Esophagus muscularis mucosa (tissue), 4 donors: Measurements from ENCODE around the gene FAM25A. TPM values are rescaled to one million over a fixed set of nuclear protein-coding genes. Genes with fewer than 3 reads are reported as not detected.
"Not testable (repeated sequence)": the region's sequence is repeated elsewhere in the genome, so short reads cannot be mapped to it uniquely, and the experiment has no call there.

Experiments used
- DNase-seq: peaks from one replicate; pipeline ENCODE4 v3.0.0-alpha.2; 2017; ENCODE audit errors: extremely low spot score
- H3K27ac ChIP-seq, 4 donors: fragments of 200-600 bp; sonication (generic); replicated peaks in 1 of 4; 1 replicate in 3 of 4; 2 replicates in 1 of 4; pipeline ENCODE4 v1.5.1; 2016 to 2019; ENCODE audit warnings: mild to moderate bottlenecking in 1 of 4
- H3K27me3 ChIP-seq, 4 donors: fragments of 200-600 bp; sonication (generic); one replicate each; pipeline versions ENCODE4 v1.5.1 to v1.6.0; 2016 to 2019
- H3K36me3 ChIP-seq, 4 donors: fragments of 200-600 bp; sonication (generic); one replicate each; pipeline ENCODE4 v1.5.1; 2016 to 2019
- H3K4me1 ChIP-seq, 4 donors: fragments of 200-600 bp; sonication (generic); one replicate each; pipeline ENCODE4 v1.5.1; 2016 to 2019
- H3K4me3 ChIP-seq, 4 donors: fragments of 200-600 bp; sonication (generic); 1 replicate in 2 of 4; 2 replicates in 2 of 4; pipeline ENCODE4 v1.5.1; 2016 to 2019; ENCODE audit warnings: mild to moderate bottlenecking in 4 of 4, moderate library complexity in 1 of 4
- H3K9me3 ChIP-seq, 4 donors: fragments of 200-600 bp; sonication (generic); 1 replicate in 3 of 4; 2 replicates in 1 of 4; pipeline ENCODE4 v1.5.1; 2016 to 2019
- EP300 ChIP-seq: sonication (generic); formaldehyde crosslinking; IDR thresholded peaks from one replicate; pipeline ENCODE4 v1.6.1; 2017; ENCODE audit warnings: antibody characterized with exemption
- POLR2A ChIP-seq: fragments of 450-650 bp; IDR thresholded peaks from one replicate; pipeline ENCODE4 v1.6.1; 2017; ENCODE audit warnings: antibody characterized with exemption, moderate library complexity, mild to moderate bottlenecking, low read depth
- POLR2AphosphoS5 ChIP-seq, 2 donors: sonication (generic); formaldehyde crosslinking; IDR thresholded peaks; one replicate each; pipeline ENCODE4 v1.6.1; 2017; ENCODE audit warnings: antibody characterized with exemption in 2 of 2
- WGBS: methylation state at CpG from one replicate; pipeline ENCODE4 v1.1.5; 2018; 5-methylcytosine and 5-hydroxymethylcytosine counted together
- intact Hi-C: fragments of 100-400 bp; cut with DNase I; formaldehyde crosslinking; loops from one replicate; pipeline ENCODE4 v1.15.1; 2023
- total RNA-seq, 4 donors: library from RNA; depleted of rRNA; stranded (reverse); fragments of >200 nt; gene quantifications; one replicate each; pipeline versions ENCODE4 v1.1.0 to v1.2.1, GENCODE V29; 2016
- TF ChIP-seq, protein P1 (sequence below), 3 experiments: fragments of 200-600 bp in 2 of 3; fragments of 450-650 bp in 1 of 3; sonication (generic) in 2 of 3; IDR thresholded peaks; one replicate each; pipeline ENCODE4 v1.5.1; 2017 to 2019; ENCODE audit warnings: antibody characterized with exemption in 3 of 3, mild to moderate bottlenecking in 2 of 3, moderate library complexity in 1 of 3

Gene FAM25A
- total RNA-seq, 4 donors from 2014 or later, result not detected

DNA sequence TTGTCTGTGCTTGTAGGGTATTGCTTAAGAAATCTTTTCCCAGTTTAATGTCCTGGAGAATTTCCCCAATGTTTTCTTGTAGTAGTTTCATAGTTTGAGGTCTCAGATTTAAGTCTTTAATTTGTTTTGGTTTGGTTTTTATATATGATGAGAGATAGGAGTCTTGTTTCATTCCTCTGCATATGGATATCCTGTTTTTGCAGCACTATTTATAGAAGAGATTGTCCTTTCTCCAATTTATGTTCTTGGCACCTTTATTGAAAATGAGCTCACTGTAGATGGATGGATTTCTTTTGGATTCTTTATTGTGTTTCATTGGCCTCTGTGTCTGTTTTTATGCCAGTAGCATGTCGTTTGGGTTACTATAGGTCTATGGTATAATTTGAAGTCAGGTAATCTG is 31.6 kb upstream of the FAM25A start:
- H3K9me3 ChIP-seq, result no peaks in the 10 kb centered on the region
- H3K36me3 ChIP-seq, result peaks cover 0 to 21% (median 7%) of the 10 kb centered on the region in 4 donors
- no peak overlapping the region for H3K27ac ChIP-seq
- no peaks in the 10 kb centered on the region for H3K27me3 ChIP-seq
- DNase-seq, result no peak
- no peaks in the 10 kb centered on the region for H3K4me1 ChIP-seq
- WGBS, result 45% methylated on average over 1 of the region's 1 CpG
- intact Hi-C loops, result no loop called here
- TF ChIP-seq EP300, result no peak
- TF ChIP-seq, protein P1, sequence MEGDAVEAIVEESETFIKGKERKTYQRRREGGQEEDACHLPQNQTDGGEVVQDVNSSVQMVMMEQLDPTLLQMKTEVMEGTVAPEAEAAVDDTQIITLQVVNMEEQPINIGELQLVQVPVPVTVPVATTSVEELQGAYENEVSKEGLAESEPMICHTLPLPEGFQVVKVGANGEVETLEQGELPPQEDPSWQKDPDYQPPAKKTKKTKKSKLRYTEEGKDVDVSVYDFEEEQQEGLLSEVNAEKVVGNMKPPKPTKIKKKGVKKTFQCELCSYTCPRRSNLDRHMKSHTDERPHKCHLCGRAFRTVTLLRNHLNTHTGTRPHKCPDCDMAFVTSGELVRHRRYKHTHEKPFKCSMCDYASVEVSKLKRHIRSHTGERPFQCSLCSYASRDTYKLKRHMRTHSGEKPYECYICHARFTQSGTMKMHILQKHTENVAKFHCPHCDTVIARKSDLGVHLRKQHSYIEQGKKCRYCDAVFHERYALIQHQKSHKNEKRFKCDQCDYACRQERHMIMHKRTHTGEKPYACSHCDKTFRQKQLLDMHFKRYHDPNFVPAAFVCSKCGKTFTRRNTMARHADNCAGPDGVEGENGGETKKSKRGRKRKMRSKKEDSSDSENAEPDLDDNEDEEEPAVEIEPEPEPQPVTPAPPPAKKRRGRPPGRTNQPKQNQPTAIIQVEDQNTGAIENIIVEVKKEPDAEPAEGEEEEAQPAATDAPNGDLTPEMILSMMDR (IDR thresholded peaks at IDR 0.05), result no peak
- TF ChIP-seq POLR2AphosphoS5 (IDR thresholded peaks at IDR 0.05), result no peak
- TF ChIP-seq POLR2A, result no peak
- H3K4me3 ChIP-seq, result no peak overlapping the region

DNA sequence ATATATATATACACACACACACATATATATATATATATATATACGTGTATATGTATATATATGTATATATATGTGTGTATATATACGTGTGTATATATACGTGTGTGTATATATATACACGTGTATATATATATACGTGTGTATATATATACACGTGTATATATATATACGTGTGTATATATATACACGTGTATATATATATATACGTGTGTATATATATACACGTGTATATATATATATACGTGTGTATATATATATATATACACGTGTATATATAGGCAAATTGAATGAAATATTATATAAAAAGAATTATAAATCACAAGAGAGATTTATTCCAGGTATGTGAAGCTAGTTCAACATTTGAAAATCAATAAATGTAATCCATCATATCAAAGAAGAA is 28.7 kb upstream of the FAM25A start:
- H3K36me3 ChIP-seq, result peaks cover 0 to 39% (median 13%) of the 10 kb centered on the region in 4 donors

DNA sequence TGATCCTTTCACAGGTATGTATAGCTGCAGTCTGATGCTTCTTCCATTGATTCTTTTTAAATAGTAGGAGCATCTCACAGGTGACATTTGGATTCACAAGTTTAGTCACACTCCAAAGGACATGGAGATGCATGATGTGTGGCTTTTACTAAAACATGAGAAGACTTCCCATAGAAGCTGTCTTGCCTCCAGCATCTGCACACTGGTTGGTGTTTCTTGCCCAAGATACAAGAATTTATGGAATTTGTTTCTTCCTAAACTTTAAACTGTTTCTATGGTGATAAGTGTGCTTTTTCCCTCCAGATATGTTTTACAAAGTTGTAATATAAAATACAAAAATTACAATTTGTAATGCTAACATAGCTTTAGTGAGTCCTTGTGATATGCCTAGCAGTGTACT is 27.6 kb upstream of the FAM25A start:
- no peaks in the 10 kb centered on the region for H3K27me3 ChIP-seq
- no peaks in the 10 kb centered on the region for H3K9me3 ChIP-seq
- DNase-seq, result no peak
- no peak overlapping the region for H3K27ac ChIP-seq
- TF ChIP-seq POLR2A, result no peak
- TF ChIP-seq EP300, result no peak
- no peak for TF ChIP-seq POLR2AphosphoS5 (IDR thresholded peaks at IDR 0.05)
- TF ChIP-seq, protein P1 (IDR thresholded peaks at IDR 0.05), result no peak
- H3K4me1 ChIP-seq, result no peaks in the 10 kb centered on the region
- intact Hi-C loops, result no loop called here
- no peak overlapping the region for H3K4me3 ChIP-seq
- H3K36me3 ChIP-seq, result peaks cover 0 to 40% (median 13%) of the 10 kb centered on the region in 4 donors

More for the DNA sequence above, 28.7 kb upstream of the FAM25A start:
- DNase-seq, H3K4me3 ChIP-seq, H3K4me1 ChIP-seq, H3K9me3 ChIP-seq, H3K27me3 ChIP-seq, intact Hi-C loops, H3K27ac ChIP-seq: not testable (repeated sequence)
- WGBS, result 75% methylated on average over 12 of the region's 12 CpGs

DNA sequence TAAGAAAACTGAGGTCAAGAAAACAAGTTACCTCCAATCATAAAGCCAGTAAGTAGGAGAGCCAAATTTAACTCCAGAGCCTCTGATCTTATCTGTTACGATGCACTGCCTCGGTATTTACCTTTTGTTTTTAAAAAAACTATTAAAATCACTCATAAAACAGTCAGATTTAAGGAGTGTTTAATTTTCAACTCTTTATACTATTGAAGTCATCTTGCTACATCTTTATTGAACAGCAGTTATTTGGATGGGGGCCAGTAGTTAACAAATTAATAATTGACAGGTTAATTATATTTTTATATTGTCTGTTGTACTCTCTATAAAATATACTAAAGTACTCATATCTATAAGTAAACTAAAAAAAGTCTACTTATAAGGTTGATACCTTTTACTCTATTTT is 27.2 kb upstream of the FAM25A start:
- Histone ChIP-seq H3K36me3 (peaks cover 0 to 40% (median 13%) of the 10 kb centered on the region in 4 donors), H3K9me3 (no peaks in the 10 kb centered on the region), H3K4me3 (no peak overlapping the region), H3K4me1 (no peaks in the 10 kb centered on the region), H3K27me3 (no peaks in the 10 kb centered on the region), H3K27ac (no peak overlapping the region)
- 95% methylated on average over 2 of the region's 2 CpGs for WGBS
- no peak for DNase-seq
- no peak for TF ChIP-seq POLR2AphosphoS5 (IDR thresholded peaks at IDR 0.05)
- no peak for TF ChIP-seq POLR2A
- TF ChIP-seq EP300, result no peak
- TF ChIP-seq, protein P1 (IDR thresholded peaks at IDR 0.05), result no peak
- intact Hi-C loops, result no loop called here

DNA sequence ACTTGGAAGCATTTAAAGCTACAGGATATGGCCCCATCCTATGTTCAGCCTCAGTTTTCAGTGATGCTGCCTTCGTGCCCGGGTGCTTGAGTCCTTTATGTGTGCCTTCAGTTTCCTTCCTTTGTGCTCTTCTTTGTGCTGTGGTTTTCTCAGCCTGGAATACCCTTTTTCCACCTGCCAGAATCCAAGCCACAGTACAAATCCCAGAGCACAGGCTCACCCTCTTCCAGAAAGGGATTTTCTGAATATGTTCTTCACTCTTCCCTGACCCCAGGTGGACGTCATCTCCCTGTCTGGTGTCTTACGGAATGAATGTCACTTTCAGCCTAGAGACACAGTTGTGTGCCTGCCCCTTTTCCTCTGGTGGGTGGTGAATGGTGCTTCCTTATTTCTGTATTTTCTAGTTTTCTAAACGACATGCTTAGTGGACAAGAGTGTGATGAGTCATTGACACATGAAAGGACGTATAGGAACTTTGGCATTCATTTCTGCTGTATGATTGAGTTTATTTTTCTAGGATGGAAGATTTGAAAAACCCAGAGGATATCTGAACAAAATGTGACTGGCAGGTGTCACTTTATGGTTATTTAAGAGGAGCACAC is 20.2 kb upstream of the FAM25A start:
- H3K36me3 ChIP-seq, result peaks cover 0 to 27% (median 10%) of the 10 kb centered on the region in 4 donors

DNA sequence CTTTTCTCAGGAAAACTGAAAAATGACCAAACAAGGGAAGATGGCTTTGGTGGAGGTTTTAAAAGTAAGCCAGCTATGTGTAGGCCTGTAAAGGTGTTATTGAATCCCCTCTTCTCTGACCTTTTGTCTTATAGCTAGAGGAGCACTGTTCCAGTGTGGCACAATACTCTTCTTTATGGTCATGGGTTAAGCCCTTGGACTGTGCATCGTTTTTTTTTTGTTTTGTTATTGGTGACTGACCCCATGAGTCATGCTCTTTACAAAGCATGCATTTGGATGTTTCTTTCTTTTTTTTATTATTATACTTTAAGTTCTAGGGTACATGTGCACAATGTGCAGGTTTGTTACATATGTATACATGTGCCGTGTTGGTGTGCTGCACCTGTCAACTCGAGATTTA is 19.6 kb upstream of the FAM25A start:
- Histone ChIP-seq H3K27me3 (no peaks in the 10 kb centered on the region), H3K9me3 (no peaks in the 10 kb centered on the region), H3K36me3 (peaks cover 0 to 23% (median 10%) of the 10 kb centered on the region in 4 donors), H3K4me1 (no peaks in the 10 kb centered on the region), H3K27ac (no peak overlapping the region), H3K4me3 (no peak overlapping the region)
- no peak for DNase-seq
- 74% methylated on average over 3 of the region's 3 CpGs for WGBS
- intact Hi-C loops, result no loop called here
- TF ChIP-seq EP300 (no peak), POLR2AphosphoS5 (IDR thresholded peaks at IDR 0.05) (no peak)

More for the DNA sequence above, 20.2 kb upstream of the FAM25A start:
- H3K4me1 ChIP-seq, DNase-seq, H3K9me3 ChIP-seq, H3K27me3 ChIP-seq, H3K4me3 ChIP-seq, intact Hi-C loops, H3K27ac ChIP-seq: not testable (repeated sequence)
- 70% methylated on average over 6 of the region's 6 CpGs for WGBS

DNA sequence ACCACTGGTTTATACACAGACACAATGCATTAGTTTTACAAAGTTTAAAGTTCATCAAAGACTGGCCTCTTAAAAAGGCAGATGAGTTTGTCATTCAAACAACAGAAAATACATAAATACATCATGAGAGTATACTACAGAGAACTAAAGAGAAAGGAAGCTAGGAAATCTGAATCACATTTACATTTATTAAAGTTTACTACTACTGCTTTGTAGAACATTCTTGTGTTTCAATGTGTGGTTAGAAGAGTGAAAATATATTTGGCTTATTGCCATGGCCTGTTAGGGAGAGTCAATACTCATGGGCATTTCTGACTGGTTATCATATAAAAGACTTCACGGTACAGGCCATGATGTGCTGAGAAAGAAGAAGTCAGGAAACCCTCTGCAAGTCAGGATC is 13.0 kb upstream of the FAM25A start:
- H3K27me3 ChIP-seq, H3K9me3 ChIP-seq, intact Hi-C loops, H3K4me1 ChIP-seq, H3K4me3 ChIP-seq, DNase-seq, H3K27ac ChIP-seq: not testable (repeated sequence)
- H3K36me3 ChIP-seq, result peaks cover 0 to 10% (median 1%) of the 10 kb centered on the region in 4 donors
- WGBS, result 73% methylated on average over 1 of the region's 1 CpG

DNA sequence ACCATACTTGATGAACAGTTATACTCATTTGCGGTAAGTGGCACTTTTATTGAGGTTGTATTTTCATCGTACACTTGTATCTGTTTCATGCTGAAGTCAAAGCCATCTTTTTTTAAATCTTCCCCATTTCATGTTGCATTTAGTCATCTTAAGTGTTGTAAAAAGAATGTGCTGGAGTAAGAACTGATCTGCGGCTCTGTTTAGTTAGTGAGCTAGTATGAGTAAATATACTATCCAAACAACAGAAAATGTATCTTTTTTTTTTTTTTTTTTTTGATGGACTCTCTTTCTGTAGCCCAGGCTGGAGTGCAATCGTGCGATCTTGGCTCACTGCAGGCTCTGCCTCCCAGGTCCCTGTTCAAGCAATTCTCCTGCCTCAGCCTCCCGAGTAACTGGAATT is 12.4 kb upstream of the FAM25A start:
- intact Hi-C loops, result not testable (repeated sequence)
- 95% methylated on average over 6 of the region's 6 CpGs for WGBS

DNA sequence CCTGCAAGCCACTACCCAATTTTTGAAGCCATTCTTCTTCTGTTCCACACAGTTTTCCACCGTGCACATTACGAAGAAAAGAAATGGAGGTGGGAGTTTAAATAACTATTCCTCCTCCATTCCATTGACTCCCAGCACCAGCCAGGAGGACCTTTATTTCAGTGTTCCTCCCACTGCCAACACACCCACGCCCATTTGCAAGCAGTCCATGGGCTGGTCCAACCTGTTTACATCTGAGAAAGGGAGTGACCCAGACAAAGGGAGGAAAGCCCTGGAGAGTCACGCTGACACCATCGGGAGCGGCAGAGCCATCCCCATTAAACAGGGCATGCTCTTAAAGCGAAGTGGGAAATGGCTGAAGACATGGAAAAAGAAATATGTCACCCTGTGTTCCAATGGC is 11.8 kb upstream of the FAM25A start:
- H3K27ac ChIP-seq, H3K27me3 ChIP-seq, intact Hi-C loops, H3K36me3 ChIP-seq, H3K9me3 ChIP-seq, DNase-seq, H3K4me3 ChIP-seq, H3K4me1 ChIP-seq: not testable (repeated sequence)
- 98% methylated on average over 7 of the region's 7 CpGs for WGBS

More for the DNA sequence above, 12.4 kb upstream of the FAM25A start:
- DNase-seq, H3K36me3 ChIP-seq, H3K27me3 ChIP-seq, H3K27ac ChIP-seq, H3K4me1 ChIP-seq, H3K4me3 ChIP-seq, H3K9me3 ChIP-seq: not testable (repeated sequence)
